ENCODE measurements around the gene FRMD4A.
"Not testable (repeated sequence)": the region's sequence is repeated elsewhere in the genome, so short reads cannot be mapped to it uniquely, and the experiment has no call there.

FRMD4A gene

DNA sequence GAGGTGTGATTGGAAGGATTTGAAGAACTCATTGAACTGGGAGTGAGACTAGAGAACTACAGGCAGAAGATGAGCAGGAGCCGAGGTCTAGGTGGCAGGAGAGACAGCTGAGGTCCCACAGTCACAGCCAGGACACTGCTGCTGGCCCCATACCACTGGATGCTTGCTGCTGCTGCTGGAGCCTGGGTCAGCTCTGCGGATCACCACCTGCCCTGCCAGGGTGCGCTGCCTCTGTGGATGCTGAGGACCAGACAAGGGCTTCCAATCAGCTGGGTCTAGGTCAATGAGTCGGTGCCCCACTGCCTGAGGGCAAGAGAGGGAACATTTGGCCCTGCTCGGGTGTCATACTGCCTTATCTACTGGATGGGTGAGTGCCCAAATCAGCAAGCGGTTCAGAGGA, 94.4 kb downstream of the FRMD4A start:
- DNase-seq, result no peak

DNA sequence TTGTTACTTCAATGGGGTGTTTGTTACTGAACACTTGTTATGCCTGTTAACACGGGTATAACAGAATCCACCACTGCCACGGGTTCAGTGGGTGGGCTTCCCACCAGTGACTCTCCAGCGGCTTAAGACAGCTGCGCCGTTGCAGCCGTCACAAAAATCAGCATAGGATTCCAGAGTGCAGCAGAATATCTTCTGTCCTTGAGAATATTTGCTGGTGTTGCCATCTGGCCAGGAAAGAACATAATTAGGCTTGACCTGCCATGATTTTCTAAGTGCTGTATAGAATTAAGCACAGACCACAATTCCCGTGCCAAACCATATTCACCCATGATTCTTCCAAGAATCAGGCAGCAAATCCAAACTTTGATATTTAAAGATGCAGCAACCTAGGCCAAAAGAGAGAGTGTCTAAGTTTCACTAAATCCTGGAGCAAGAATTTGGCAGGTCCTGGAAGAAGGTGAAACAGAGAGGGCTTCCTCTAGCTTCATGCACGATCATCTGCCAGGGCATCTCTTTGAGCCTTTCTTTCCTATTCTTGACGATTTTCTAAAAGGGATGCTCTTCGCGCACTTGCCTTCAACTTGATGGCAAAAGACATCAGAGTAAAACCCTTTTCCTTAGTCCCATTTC, 95.0 kb downstream of the FRMD4A start:
- DNase-seq, result no peak

DNA sequence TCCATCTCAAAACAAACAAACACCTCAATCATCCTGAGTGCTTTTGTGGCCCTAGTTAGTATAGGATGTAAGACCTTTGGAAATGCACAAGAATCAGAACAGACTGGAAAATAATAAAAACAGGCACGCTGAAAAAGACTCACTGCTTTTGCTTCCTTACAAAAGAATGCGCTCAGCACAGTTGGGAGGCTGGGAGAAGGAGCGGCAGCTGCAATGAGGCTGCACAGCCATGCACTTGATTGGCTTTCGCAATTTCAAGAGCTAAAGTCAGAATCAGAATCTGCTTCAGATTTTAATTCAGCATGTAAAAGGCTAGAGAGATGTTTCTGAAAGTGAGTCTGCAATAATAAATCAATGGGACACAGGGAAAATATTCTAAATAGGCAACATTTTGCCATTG, 97.2 kb downstream of the FRMD4A start:
- DNase-seq, result no peak

DNA sequence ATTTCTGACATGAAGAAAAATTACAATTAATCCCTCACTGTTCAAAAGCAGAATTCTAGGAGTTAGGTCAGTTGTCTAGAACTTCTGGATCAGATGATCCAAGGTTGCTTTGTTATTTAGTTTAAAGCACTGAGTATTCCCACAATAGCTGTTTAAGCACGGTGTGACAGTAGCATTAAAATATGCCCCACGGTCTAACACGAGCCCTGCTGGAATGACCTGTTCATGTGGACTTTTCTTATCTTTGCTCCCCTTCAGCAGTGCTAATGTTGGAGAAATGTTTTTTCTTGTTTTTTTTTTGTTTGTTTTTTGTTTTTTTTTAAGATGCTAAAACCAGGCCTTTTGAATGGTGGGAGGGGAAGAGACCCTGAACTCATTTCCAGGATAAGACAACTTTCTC, 101.9 kb downstream of the FRMD4A start:
- not testable (repeated sequence) for DNase-seq

DNA sequence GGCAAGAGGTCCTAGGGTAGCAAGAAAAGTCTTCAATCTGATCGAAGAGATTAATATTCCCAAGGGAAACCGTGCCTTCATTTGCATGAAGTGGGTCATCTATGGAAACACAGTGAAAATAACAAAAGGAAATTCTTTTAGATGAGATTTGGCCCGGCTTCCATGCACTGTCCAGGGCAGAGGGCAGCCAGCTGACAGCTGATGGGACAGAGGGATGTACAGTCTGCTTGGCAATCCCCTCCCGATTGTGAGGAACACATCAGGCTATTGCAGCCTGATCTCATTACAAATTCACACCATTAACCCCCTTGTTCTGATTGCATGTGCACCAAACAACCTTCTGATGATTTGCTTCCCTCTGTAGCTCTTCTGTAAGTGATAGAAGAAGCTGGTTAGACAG, 105.3 kb downstream of the FRMD4A start:
- no peak for DNase-seq

DNA sequence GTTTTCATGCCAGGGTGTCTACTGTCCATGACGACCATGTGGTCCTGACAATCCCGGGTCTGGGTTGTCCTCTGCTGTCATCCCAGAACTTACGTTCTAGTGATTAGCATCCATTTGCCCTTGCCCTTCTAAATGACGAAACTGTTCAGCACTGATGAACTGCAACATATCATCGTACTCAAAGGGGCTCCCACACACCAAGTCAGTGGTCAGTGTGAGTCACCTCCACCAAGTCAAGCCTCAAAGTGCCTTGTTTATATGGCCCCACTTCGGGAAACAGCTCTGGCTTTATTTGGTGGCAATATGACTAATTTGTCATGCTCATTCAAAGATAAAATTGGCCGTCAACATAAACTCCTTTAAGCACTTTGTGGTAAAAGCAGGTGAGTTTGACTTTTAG, 110.7 kb downstream of the FRMD4A start:
- no peak for DNase-seq

DNA sequence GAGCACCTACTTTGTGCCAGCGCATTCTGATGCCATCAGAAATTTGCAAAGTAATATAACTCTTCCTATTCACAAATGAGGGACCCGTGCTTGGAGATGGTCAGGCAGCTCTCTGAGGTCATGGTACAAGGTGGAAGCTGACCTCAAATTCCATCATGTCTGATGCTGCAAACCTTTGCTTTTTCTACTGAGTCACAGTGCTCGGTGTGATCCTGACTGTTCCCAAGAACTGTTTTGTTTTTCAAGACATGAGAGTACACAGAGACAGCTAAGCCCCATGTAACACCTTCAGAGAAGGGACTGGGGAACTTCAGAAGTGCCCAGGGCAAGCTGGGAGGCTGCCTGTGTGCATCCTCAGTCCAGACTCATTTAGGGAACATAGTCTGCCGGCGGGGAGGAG, 111.3 kb downstream of the FRMD4A start:
- DNase-seq, result no peak

DNA sequence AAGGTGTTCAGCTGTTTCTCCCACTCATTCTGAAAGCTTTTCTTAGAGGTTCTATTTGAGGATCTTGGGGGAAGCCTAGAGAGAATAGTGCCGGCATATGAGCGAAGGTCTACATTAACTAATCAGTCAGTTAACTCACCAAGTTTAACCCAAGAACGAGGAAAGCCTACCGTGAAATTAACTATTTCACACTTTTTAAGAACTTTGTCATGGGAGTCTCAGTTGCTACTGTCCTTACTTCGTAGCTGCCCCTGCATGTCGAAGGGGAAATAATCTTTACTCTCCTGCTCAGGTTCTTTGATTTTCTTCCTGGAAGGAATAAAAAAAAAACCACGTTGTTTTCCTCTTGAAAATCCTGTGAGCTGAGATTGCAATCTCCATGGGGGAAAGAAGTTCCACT, 115.1 kb downstream of the FRMD4A start:
- DNase-seq, result no peak

DNA sequence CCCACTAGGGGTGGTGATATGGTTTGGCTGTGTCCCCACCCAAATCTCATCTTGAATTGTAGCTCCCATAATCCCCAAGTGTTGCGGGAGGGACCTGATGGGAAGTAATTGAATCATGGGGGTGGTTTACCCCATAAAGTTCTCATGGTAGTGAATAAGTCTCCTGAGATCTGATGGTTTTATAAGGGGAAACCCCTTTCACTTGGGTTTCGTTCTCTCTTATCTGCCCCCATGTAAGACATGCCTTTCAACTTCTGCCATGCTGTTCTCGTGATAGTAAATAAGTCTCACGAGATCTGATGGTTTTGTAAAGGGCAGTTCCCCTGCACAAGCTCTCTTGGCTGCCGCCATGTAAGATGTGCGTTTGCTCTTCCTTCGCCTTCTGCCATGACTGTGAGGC, 117.0 kb downstream of the FRMD4A start:
- DNase-seq, result not testable (repeated sequence)

DNA sequence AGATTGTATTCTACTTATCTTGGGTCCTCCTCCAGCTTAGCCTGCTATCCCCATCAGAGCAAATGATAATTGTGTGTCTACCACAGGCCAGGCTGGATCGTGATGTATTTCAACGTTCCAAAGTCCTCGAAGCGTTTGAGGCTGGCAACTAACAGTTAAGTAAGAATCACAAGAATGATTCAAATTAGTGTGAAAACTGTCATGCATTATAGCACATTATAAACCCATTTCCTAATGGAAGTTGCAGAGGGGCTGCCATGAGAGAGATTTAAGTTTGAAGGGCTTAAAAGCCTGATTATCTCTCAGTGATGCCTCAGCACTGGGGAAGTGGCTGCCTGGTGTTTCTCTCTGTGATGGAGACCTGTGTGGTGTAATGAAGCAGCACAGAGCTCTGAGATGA, 119.1 kb downstream of the FRMD4A start:
- no peak for DNase-seq

DNA sequence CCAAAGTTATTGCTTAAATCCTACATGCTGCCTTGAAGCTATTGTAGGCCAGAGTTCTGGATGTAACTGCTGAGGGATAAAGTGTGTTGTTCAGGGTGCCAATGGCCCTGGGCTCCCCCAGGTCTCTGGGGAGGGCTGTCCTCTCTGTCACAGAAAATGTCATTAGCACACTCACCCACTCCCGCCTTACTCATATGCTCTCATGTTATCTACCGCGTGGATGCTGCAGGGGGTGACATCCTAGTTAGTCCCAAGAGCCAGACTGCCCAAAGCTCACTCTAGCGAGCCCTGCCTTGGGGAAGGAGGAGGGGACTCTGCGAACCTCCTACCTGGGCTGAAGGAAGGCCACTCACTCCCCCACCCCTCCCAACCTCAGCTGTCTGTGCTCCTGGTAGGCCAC, 122.5 kb downstream of the FRMD4A start:
- no peak for DNase-seq

DNA sequence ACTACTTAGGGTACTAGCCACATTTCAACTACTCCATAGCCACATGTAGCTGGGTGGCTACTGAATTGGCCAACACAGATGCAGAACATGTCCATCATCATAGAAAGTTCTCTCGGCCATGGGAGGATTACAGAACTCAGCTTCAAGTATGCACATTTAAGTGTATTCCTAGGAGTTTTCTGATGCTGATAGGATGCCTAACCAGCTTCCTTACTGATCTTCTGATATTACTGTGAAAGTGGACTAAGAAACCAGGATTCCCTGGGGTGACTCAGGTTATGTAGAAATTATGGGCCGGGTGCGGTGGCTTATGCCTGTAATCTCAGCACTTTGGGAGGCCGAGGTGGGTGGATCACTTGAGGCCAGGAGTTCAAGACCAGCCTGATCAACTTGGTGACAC, 125.5 kb downstream of the FRMD4A start:
- DNase-seq, result no peak

DNA sequence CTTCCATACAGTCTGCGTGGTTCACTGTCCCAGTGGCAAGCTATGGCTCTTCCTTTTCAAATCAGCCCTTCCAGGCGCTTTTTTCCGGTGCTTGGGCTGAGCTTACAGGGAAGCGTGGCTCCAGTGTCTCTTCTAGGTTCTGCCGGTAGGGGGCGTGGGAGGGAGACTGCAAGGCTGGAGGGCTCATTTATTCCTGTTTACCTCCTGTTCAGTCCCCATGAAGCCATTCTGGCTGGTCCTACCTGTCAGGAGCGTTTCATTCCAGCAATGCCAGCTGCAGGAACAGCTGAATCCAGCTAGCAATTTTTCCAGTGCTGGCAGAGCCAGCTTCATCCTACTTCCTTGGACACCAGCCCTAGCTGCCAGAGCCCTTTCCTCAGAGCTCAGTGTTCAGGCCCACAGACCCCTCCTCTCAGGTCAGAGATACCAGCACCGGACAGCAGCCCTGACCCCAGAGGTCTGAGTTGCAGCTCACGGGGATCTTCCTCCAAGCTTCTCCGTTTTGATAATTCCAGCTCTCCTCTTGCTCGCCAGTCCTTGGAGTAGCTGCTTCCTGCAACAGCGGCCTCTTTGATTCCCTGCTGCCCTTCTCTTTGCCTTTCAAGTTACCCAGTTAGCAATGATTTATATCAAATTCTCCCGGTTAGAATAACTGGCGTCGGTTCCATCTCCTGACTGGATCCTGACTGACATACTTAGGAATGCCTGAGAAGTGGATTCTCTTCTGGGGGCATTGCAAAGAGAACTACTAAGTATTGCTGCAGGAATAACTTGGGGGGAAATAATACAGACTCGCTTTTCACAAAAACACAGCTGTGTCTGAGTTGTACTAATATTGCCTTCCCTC, 129.8 kb downstream of the FRMD4A start:
- no peak for DNase-seq

DNA sequence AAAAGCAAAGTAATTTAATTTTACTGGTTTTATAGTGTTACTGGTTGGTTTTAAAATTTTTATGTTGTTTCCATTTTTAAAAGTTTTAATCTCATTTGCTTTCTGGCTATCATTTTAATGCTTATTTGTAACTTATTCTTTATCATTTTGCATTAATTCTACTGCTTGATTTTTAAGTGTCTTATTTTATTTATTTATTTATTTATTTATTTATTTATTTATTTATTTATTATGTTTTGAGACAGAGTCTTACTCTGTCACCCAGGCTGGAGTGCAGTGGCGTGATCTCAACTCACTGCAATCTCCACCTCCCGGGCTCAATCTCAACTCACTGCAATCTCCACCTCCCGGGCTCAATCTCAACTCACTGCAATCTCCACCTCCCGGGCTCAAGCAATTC, 131.6 kb downstream of the FRMD4A start:
- not testable (repeated sequence) for DNase-seq

DNA sequence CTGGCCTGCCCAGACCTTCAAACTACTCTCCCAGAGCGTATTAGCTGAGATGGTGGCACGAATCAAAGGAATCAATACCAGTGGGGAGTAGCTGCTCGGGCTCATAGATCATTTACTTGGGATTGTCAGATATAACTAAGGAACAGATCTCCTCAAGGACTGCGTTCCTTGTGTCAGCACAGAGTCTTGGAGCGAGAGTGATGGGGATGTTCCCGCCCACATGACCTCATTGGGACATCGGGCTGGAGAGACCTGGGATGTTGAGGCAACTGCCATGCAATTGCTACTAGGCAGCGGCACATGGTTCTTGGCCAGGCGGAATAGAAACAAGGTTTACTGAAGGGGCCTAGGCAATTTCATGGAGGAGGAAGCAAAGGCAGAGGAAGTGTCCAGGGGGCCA, 132.6 kb downstream of the FRMD4A start:
- no peak for DNase-seq

DNA sequence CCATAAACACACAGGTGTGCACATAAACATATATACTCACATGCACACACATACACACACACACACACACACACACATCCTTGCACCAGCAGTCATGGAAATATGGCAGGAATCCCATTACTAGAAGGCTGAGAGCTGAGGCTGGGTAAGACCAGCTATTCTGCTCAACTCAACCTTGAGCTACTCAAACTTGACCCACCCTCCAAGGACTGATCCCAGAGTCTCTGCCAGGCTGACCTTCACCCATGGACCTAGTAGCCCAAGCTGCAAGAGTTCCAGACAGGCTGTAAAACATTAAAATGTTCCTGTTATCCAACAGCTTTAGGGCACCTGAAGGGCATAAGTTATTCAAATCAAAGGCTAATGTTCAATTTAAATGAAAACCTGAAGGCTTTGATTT, 134.6 kb downstream of the FRMD4A start:
- no peak for DNase-seq

DNA sequence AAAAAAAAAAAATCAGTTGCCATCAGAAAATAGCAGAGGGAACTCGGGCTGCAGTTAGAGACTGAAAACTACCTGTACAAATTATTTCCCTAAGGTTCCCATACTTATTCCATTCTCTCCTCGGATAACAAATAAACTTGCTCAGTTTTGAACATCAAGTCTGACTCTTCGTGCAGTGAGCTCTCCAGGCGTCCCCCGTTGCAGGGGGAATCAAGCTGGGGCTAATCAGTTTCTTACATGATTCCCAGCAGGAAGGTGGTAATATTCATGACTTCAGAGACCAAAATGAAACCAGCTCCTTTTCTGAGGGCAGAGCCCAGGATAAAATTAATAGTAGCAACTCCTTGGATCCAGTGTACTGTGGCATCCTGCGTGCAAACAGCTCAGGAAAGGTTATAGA, 135.3 kb downstream of the FRMD4A start:
- no peak for DNase-seq

DNA sequence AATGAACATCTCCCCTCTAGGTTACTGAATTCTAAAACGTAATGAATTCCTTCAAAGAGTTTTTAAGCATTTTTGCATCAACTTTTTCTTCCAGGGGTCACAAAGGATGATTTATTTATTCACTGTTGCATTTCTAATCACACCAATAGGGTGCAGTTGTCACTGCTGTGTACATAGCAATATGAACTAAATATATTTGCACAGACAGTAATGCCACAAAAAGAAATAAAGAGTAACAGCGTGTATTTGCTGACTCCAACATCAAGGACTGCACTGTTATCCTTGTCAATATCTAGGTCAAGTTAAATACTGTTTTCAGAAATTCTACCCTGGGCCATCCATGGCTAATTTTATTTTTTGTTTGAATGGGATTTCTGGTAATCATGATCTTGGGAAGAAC, 138.0 kb downstream of the FRMD4A start:
- no peak for DNase-seq

DNA sequence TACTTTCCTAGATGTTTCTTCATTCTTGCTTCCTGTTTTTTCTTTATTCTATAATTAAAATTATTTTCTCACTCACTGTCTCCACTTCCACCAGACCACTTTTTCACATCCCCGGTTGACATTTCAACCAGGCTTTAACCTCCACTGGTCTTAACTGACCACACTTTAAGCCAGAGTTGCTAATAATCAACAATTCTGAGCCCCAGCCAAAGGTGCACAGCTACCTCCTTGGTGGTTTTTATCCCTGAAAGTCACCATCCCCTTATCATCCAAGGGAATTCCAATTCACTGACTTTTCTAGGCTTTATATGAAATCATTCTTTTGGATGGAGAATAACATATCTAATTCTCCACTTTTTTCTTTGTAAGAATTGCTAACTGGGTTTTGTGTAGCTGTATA, 138.9 kb downstream of the FRMD4A start:
- no peak for DNase-seq

DNA sequence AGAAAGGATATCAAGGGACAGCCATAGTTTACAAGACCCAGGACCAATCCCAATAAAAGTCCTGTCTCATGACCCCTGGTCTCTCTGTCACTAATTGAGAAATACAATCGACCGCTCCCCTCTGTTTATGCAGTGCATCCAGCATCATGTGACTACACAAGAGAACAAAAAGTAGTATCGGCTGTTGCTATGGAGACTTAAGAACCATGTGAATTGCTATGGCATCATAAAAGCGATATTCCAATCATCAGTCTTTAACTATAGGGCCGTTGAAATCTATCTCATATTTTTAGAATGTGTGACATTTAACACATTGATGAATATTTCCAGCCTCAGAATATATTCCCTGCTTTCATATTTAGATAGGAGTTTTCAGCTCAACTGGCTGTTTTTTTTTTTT, 139.3 kb downstream of the FRMD4A start:
- no peak for DNase-seq

DNA sequence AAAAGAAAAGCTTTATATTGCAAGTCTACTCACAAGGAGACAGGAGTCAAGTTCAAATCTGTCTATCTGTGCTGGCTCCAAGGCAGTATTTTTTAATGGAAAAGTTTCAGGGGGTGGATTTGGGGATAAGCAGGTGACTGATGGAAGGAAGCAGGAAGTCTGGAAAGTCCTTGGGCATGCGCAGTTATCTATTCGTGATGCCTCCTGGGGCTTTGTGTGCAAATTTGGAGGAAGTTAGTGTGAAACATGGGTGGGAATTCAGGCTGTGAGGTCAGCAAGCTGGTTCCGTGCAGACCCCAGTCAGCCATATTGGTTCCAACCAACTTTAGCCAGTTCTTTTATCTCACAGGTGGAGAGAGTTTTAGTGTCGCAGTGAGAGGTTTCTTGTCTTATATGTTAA, 140.0 kb downstream of the FRMD4A start:
- no peak for DNase-seq

DNA sequence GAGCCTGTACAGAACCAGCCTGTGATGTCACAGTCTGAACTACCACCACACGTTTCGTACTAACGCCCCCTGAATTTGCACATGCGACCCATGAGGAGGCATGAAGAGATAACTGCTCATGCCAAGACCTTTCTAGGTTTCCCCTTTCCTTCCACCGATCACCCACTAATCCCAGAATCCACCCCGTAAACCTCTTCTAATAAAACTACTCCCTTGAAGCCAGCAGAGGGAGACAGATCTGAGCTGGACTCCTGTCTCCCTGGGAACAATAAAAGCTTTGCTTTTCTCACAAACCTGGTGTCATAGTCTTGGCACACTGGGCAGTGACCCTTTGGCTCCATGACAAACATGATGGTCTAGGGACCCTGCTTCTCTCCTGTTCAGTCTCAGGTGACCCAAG, 144.5 kb downstream of the FRMD4A start:
- no peak for DNase-seq

DNA sequence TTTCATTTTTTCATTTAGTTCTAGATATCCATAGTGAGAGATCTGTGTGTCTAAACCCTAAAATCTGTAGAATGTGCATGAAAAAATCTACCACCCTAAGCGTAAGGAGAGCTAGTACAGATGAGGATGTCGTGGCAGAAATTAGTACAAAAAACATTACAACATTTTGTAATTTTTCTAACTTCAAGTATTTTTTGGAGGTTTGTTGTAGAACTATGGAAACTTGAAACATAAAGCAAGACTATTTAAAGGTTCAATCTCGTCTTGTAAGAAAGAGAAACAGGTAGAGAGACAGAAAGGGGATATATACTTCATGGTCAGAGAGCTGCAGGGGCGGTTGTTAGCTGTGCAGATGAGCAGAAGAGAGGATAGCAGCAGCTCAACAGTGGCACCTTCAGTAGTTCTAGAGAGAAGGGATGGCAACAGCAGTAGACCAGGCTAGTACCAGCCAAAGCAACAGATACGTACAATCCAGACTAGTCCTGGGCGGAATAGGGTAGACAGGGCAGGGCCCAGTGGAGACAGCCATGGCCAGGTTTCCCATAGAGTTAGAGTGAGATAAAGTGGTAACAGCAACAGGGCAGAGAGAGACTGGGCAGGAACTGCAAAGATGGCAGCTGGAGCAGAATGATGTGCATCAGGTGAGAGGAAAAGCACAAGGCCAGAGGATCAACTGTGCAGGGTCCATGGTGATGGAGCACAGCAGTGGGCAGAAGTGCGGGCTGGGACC, 145.2 kb downstream of the FRMD4A start:
- no peak for DNase-seq

DNA sequence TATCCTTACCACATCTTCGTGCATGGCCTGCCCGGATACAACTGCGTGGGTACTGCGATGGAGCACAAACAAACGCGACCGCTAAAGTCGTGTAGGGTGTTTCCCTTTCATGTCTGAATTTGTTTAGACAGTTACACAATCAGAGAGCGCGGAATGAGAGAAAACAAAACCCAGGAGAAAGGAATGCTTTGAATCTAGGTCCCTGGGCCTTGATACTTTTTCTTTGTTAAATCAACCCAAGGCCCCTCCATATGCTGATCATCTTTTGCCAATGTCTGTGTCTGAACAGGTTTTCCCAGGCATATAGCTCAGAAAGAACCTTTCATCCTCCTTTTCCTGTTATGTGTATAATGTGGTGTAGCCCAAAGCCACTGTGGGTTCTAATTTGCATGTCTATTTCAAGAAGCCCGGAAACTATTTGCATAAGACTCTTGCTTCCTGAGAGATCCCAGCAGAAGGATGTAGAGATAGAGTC, 145.8 kb downstream of the FRMD4A start:
- no peak for DNase-seq

All from COR-L47 (cell line).